HFFc6 (cell line): ENCODE measurements around the gene ATRN. TPM values are rescaled to one million over a fixed set of nuclear protein-coding genes. Genes with fewer than 3 reads are reported as not detected.

Experiments
- DNase-seq: peaks from one replicate; pipeline ENCODE4 v3.0.0-alpha.2; 2018
- H3K27ac Mint-ChIP-seq: 2 replicates; pipeline ENCODE4 v1.8.0; 2020; ENCODE audit warnings: mild to moderate bottlenecking, mixed read lengths
- H3K27me3 Mint-ChIP-seq: 2 replicates; pipeline ENCODE4 v1.8.0; 2021; ENCODE audit warnings: mild to moderate bottlenecking, moderate library complexity, mixed read lengths; ENCODE audit not compliant: insufficient read depth
- H3K36me3 Mint-ChIP-seq: 2 replicates; pipeline ENCODE4 v1.8.0; 2021; ENCODE audit warnings: low read depth, mixed read lengths
- H3K4me1 Mint-ChIP-seq: 2 replicates; pipeline ENCODE4 v1.8.0; 2020; ENCODE audit warnings: low read depth, mixed read lengths
- H3K4me3 Mint-ChIP-seq: 2 replicates; pipeline ENCODE4 v1.8.0; 2020; ENCODE audit warnings: mild to moderate bottlenecking, moderate library complexity, mixed read lengths
- H3K9me3 Mint-ChIP-seq: 2 replicates; pipeline ENCODE4 v1.8.0; 2020; ENCODE audit warnings: mild to moderate bottlenecking, mixed read lengths
- CTCF ChIP-seq: fragments of 200-600 bp; sonication (generic); IDR thresholded peaks from 2 replicates; pipeline ENCODE4 v1.5.0; 2021; ENCODE audit warnings: antibody characterized with exemption, mild to moderate bottlenecking
- total RNA-seq, 6 experiments: library from RNA; stranded (reverse); fragmentation: NEBNext Ultra II Directional; extraction: Animal tissue kit (Norgen Biotek cat#: 25700); gene quantifications; 2 replicates in 1 of 6; 3 replicates in 5 of 6; pipeline ENCODE4 v1.2.3, GENCODE V29; 2021

Gene ATRN
- total RNA-seq, 6 experiments from 2014 or later, result 27.5 to 33.0 (median 29.6) TPM

- H3K27me3 Mint-ChIP-seq, result no peaks in the 10 kb centered on the region; the same call in none of the 2 replicates
- DNase-seq, result no peak
- H3K4me3 Mint-ChIP-seq, result no peak overlapping the region
- peaks cover 32% of the 10 kb centered on the region for H3K4me1 Mint-ChIP-seq
- no peaks in the 10 kb centered on the region for H3K9me3 Mint-ChIP-seq
- H3K36me3 Mint-ChIP-seq, result no peaks in the 10 kb centered on the region
- no peak overlapping the region for H3K27ac Mint-ChIP-seq
- no peak for TF ChIP-seq CTCF
Measured at GRCh38 chr20:3689978-3690377, 219.2 kb downstream of the ATRN start.

GRCh38 chr20:3690413-3690812 is 219.6 kb downstream of the ATRN start:
- Mint-ChIP-seq H3K36me3 (no peaks in the 10 kb centered on the region), H3K27me3 (no peaks in the 10 kb centered on the region; the same call in none of the 2 replicates), H3K9me3 (no peaks in the 10 kb centered on the region), H3K27ac (no peak overlapping the region), H3K4me1 (peaks cover 28% of the 10 kb centered on the region), H3K4me3 (no peak overlapping the region)
- no peak for DNase-seq
- TF ChIP-seq CTCF, result no peak

GRCh38 chr20:3691306-3691705 is 220.5 kb downstream of the ATRN start:
- peaks cover 19% of the 10 kb centered on the region for H3K4me1 Mint-ChIP-seq

GRCh38 chr20:3691897-3692296 is 221.1 kb downstream of the ATRN start:
- Mint-ChIP-seq H3K4me3 (no peak overlapping the region), H3K4me1 (peaks cover 13% of the 10 kb centered on the region), H3K9me3 (no peaks in the 10 kb centered on the region), H3K27ac (no peak overlapping the region), H3K27me3 (no peaks in the 10 kb centered on the region; the same call in none of the 2 replicates), H3K36me3 (no peaks in the 10 kb centered on the region)
- DNase-seq, result no peak
- no peak for TF ChIP-seq CTCF

More at GRCh38 chr20:3691306-3691705, 220.5 kb downstream of the ATRN start:
- Mint-ChIP-seq H3K4me3 (no peak overlapping the region), H3K27ac (no peak overlapping the region), H3K9me3 (no peaks in the 10 kb centered on the region), H3K27me3 (no peaks in the 10 kb centered on the region; the same call in none of the 2 replicates), H3K36me3 (no peaks in the 10 kb centered on the region)
- no peak for TF ChIP-seq CTCF
- no peak for DNase-seq

GRCh38 chr20:3692706-3693294 is 222.0 kb downstream of the ATRN start:
- no peak overlapping the region for H3K4me3 Mint-ChIP-seq
- peaks cover 4% of the 10 kb centered on the region for H3K4me1 Mint-ChIP-seq
- no peak overlapping the region for H3K27ac Mint-ChIP-seq
- peaks cover 3% of the 10 kb centered on the region for H3K27me3 Mint-ChIP-seq
- TF ChIP-seq CTCF, result no peak
- no peak for DNase-seq
- no peaks in the 10 kb centered on the region for H3K36me3 Mint-ChIP-seq
- H3K9me3 Mint-ChIP-seq, result no peaks in the 10 kb centered on the region
